Esophagus squamous epithelium (tissue), 5 donors: Measurements from ENCODE around the gene GULP1. TPM values are rescaled to one million over a fixed set of nuclear protein-coding genes. Genes with fewer than 3 reads are reported as not detected.

Source experiments
- DNase-seq: peaks from one replicate; lab custom pipeline; 2025; lab: John Stamatoyannopoulos, UW
- H3K27ac ChIP-seq, 4 donors: fragments of 200-600 bp; sonication (generic); one replicate each; pipeline ENCODE4 v1.5.1; 2016 to 2019; ENCODE audit warnings: mild to moderate bottlenecking in 1 of 4
- H3K27me3 ChIP-seq, 4 donors: fragments of 200-600 bp; sonication (generic); 1 replicate in 3 of 4; 2 replicates in 1 of 4; pipeline versions ENCODE4 v1.5.1 to v1.6.0; 2017 to 2021; ENCODE audit warnings: antibody characterized with exemption in 1 of 4
- H3K36me3 ChIP-seq, 3 donors: fragments of 200-600 bp; sonication (generic); one replicate each; pipeline ENCODE4 v1.5.1; 2016 to 2019
- H3K4me1 ChIP-seq, 3 donors: fragments of 200-600 bp; sonication (generic); one replicate each; pipeline ENCODE4 v1.5.1; 2017 to 2019
- H3K4me3 ChIP-seq, 4 donors: fragments of 200-600 bp; sonication (generic); 1 replicate in 3 of 4; 2 replicates in 1 of 4; pipeline ENCODE4 v1.5.1; 2016 to 2019; ENCODE audit warnings: mild to moderate bottlenecking in 2 of 4, moderate library complexity in 1 of 4
- H3K9me3 ChIP-seq, 3 donors: fragments of 200-600 bp; sonication (generic); one replicate each; pipeline ENCODE4 v1.5.1; 2016 to 2019
- POLR2A ChIP-seq, 4 donors: fragments of 450-650 bp; IDR thresholded peaks; one replicate each; pipeline ENCODE4 v1.6.1; 2017; ENCODE audit warnings: antibody characterized with exemption in 4 of 4, mild to moderate bottlenecking in 4 of 4, moderate library complexity in 3 of 4
- WGBS, 2 donors: methylation state at CpG; one replicate each; pipeline ENCODE4 v1.1.5; 2018; 5-methylcytosine and 5-hydroxymethylcytosine counted together
- intact Hi-C: fragments of 100-400 bp; cut with DNase I; formaldehyde crosslinking; loops from one replicate; pipeline ENCODE4 v1.15.0; 2022
- total RNA-seq, 4 donors: library from RNA; depleted of rRNA; stranded (reverse); fragments of >200 nt; gene quantifications; one replicate each; pipeline ENCODE4 v1.1.0, GENCODE V29; 2016
- TF ChIP-seq, protein P1 (sequence below), 6 experiments: fragments of 450-650 bp in 4 of 6; fragments of 200-600 bp in 2 of 6; sonication (generic) in 2 of 6; IDR thresholded peaks; one replicate each; pipeline ENCODE4 v1.5.1; 2016 to 2019; ENCODE audit warnings: antibody characterized with exemption in 6 of 6, mild to moderate bottlenecking in 4 of 6, moderate library complexity in 4 of 6
- donor health status: DM: yes; HTN: yes; CAD: no.

GULP1 gene
- total RNA-seq, 4 donors from 2014 or later, result 10.4 to 39.3 (median 24.2) TPM

DNA sequence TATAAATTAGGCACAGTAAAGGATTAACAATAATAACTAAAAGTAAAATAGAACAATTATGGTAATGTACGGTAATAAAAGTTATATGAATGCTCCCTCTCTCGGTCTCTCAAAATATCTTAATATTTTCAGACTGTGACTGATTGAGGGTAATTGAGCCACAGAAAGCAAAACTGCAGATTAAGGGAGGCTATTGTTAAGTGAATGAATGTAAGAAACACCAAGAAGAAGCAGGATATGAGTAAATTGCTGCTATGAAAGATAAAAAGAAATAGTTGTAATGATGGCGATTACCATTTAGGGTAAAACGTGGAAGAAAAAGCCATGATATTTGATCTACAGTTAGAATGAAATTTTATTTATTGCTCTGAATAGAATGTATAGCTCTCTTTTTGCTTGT is 24.1 kb downstream of the GULP1 start:
- Histone ChIP-seq H3K9me3 (no peaks in the 10 kb centered on the region), H3K36me3 (no peaks in the 10 kb centered on the region), H3K27ac (no peak overlapping the region), H3K4me1 (no peaks in the 10 kb centered on the region), H3K27me3 (no peaks in the 10 kb centered on the region), H3K4me3 (no peak overlapping the region)
- no peak for DNase-seq
- intact Hi-C loops, result no loop called here
- WGBS, 2 donors, result 90 to 91% methylated on average over 4 of the region's 4 CpGs
- TF ChIP-seq POLR2A (IDR thresholded peaks at IDR 0.05), result no peak
- TF ChIP-seq, protein P1, sequence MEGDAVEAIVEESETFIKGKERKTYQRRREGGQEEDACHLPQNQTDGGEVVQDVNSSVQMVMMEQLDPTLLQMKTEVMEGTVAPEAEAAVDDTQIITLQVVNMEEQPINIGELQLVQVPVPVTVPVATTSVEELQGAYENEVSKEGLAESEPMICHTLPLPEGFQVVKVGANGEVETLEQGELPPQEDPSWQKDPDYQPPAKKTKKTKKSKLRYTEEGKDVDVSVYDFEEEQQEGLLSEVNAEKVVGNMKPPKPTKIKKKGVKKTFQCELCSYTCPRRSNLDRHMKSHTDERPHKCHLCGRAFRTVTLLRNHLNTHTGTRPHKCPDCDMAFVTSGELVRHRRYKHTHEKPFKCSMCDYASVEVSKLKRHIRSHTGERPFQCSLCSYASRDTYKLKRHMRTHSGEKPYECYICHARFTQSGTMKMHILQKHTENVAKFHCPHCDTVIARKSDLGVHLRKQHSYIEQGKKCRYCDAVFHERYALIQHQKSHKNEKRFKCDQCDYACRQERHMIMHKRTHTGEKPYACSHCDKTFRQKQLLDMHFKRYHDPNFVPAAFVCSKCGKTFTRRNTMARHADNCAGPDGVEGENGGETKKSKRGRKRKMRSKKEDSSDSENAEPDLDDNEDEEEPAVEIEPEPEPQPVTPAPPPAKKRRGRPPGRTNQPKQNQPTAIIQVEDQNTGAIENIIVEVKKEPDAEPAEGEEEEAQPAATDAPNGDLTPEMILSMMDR (IDR thresholded peaks at IDR 0.05), result no peak

GRCh38 chr2:188316342-188316741 is 24.7 kb downstream of the GULP1 start:
- 85 to 91% methylated on average over 1 of the region's 1 CpG for WGBS, 2 donors
- no peak overlapping the region for H3K4me3 ChIP-seq
- H3K9me3 ChIP-seq, result no peaks in the 10 kb centered on the region
- H3K4me1 ChIP-seq, result no peaks in the 10 kb centered on the region
- intact Hi-C loops, result no loop called here
- no peak overlapping the region for H3K27ac ChIP-seq
- DNase-seq, result no peak
- H3K27me3 ChIP-seq, result no peaks in the 10 kb centered on the region
- no peaks in the 10 kb centered on the region for H3K36me3 ChIP-seq
- TF ChIP-seq, protein P1 (IDR thresholded peaks at IDR 0.05), result no peak
- TF ChIP-seq POLR2A (IDR thresholded peaks at IDR 0.05), result no peak

- TF ChIP-seq, protein P1 (IDR thresholded peaks at IDR 0.05), result no peak
- no peak for TF ChIP-seq POLR2A (IDR thresholded peaks at IDR 0.05)
- WGBS, 2 donors, result 60 to 71% methylated on average over 4 of the region's 4 CpGs
- H3K4me3 ChIP-seq, result no peak overlapping the region
- H3K36me3 ChIP-seq, result no peaks in the 10 kb centered on the region
- intact Hi-C loops, result no loop called here
- H3K9me3 ChIP-seq, result no peaks in the 10 kb centered on the region
- no peaks in the 10 kb centered on the region for H3K27me3 ChIP-seq
- no peak overlapping the region for H3K27ac ChIP-seq
- no peaks in the 10 kb centered on the region for H3K4me1 ChIP-seq
- DNase-seq, result no peak
Measured at GRCh38 chr2:188316791-188317423, 25.2 kb downstream of the GULP1 start.

DNA sequence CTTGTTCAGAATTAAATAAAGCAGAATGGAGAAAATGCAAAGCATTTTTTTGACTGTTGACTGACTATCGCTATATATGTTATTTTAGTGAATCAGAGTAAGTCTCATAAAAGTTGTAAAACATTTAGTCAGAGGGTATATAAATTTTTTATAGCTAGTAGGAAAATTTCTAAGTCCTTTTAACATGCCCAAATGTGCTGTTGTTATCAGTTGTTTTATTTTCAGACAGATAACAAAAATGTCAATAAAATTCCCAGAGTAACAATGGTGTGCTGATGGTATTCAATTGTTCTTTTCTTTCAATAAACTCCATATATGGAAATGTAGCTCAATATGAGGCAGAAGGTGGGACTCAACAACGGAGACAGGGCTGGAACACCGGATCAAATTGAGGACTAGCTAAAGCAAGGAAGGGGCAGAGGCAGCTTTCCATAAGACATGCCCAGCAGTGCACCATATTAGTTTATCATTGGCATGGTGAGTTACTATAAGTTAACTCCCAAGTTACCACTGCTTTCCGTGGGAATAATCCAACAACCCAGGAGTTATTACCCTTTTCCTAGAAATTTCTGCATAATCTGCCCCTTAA is 26.6 kb downstream of the GULP1 start:
- H3K27ac ChIP-seq, result no peak overlapping the region
- no peaks in the 10 kb centered on the region for H3K4me1 ChIP-seq
- no peaks in the 10 kb centered on the region for H3K27me3 ChIP-seq
- no peak overlapping the region for H3K4me3 ChIP-seq
- H3K36me3 ChIP-seq, result no peaks in the 10 kb centered on the region
- H3K9me3 ChIP-seq, result no peaks in the 10 kb centered on the region
- intact Hi-C loops, result no loop called here
- 79 to 84% methylated on average over 4 of the region's 4 CpGs for WGBS, 2 donors
- TF ChIP-seq, protein P1 (IDR thresholded peaks at IDR 0.05), result no peak
- no peak for TF ChIP-seq POLR2A (IDR thresholded peaks at IDR 0.05)
- DNase-seq, result no peak

DNA sequence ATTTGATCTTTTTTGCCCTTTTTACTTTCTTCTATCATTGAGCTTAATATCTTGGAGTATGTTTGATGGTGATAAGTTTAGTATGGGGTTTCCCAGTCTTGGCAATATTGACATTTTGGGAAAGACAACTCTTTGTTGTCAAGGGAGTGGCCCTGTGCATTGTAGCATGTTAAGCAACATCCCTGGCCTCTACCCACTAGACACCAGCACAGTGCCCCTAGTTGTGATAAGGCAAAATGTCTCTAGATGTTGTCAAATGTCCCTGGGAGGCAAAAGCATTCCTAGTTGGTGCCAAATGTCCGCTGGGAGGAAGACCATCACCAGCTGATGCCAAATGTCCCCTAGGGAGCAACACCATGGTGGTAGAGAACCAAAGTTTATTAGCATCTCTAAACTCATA is 28.2 kb downstream of the GULP1 start:
- Histone ChIP-seq H3K4me1 (no peaks in the 10 kb centered on the region), H3K4me3 (no peak overlapping the region), H3K9me3 (no peaks in the 10 kb centered on the region), H3K27ac (no peak overlapping the region), H3K27me3 (no peaks in the 10 kb centered on the region), H3K36me3 (no peaks in the 10 kb centered on the region)
- TF ChIP-seq POLR2A (IDR thresholded peaks at IDR 0.05), result no peak
- TF ChIP-seq, protein P1 (IDR thresholded peaks at IDR 0.05), result no peak
- intact Hi-C loops, result no loop called here
- 78 to 91% methylated on average over 1 of the region's 1 CpG for WGBS, 2 donors
- no peak for DNase-seq
